Measurements from ENCODE around the gene ACADVL.

- no peak for TF ChIP-seq YY1 (IDR thresholded peaks at IDR 0.05; ENCODE audit: insufficient read depth, insufficient read length)
- TF ChIP-seq SUZ12 (IDR thresholded peaks at IDR 0.05; ENCODE audit: extremely low read depth, insufficient read depth, insufficient read length): no peak
Observed at GRCh38 chr17:7259555-7259889, 39.8 kb downstream of the ACADVL start.

All from NT2/D1 (cell line).